ENCODE measurements around the gene ZBED4. TPM values are rescaled to one million over a fixed set of nuclear protein-coding genes. Genes with fewer than 3 reads are reported as not detected.
A peak's percentile ranks its signal among the peaks of the same experiment; 100 is the strongest.
"Not testable (repeated sequence)": the region's sequence is repeated elsewhere in the genome, so short reads cannot be mapped to it uniquely, and the experiment has no call there.

The ZBED4 gene
- 10 to 100 TPM; 18.4 to 20.7 TPM for total RNA-seq

- peak; percentile 85 to 87 for ATAC-seq
- Mint-ChIP-seq H3K9me3 (no peaks in the 10 kb centered on the region), H3K36me3 (peaks cover 5 to 6% of the 10 kb centered on the region in 2 donors), H3K27ac (peak within 1 kb of the TSS; percentile 86 to 98)
- DNase-seq (ENCODE audit: low spot score in 2 of 2): peak; percentile 100
Measured at GRCh38 chr22:49852898-49853894, at the start of gene ZBED4. ZBED4 (plus strand) TSS chr22:49853844; CDS start chr22:49883663, 29,819 bp downstream.

DNA sequence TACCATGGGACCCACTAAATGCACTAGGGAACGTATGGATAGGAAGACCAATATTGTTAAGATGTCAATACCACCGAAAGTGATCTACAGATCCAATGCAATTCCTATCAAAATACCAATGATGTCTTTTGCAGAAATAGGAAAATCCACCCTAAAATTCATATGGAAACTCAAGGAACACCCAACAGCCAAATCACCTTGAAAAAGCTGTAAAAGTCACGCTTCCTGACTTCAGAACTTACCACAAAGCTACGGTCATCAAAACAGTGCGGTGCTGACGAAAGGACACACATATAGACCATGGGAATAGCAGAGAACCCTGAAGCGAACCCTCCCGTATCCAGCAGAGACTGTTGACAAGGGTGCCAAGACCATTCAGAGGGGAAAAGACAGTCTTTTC, 46.5 kb upstream of the ZBED4 start:
- ATAC-seq: no peak
- peak overlapping the region in 1 of 2 donors; percentile 58 for H3K27ac Mint-ChIP-seq
- peaks cover 10 to 23% of the 10 kb centered on the region in 2 donors for H3K36me3 Mint-ChIP-seq
- DNase-seq (ENCODE audit: low spot score in 2 of 2): no peak
- no peaks in the 10 kb centered on the region for H3K9me3 Mint-ChIP-seq

DNA sequence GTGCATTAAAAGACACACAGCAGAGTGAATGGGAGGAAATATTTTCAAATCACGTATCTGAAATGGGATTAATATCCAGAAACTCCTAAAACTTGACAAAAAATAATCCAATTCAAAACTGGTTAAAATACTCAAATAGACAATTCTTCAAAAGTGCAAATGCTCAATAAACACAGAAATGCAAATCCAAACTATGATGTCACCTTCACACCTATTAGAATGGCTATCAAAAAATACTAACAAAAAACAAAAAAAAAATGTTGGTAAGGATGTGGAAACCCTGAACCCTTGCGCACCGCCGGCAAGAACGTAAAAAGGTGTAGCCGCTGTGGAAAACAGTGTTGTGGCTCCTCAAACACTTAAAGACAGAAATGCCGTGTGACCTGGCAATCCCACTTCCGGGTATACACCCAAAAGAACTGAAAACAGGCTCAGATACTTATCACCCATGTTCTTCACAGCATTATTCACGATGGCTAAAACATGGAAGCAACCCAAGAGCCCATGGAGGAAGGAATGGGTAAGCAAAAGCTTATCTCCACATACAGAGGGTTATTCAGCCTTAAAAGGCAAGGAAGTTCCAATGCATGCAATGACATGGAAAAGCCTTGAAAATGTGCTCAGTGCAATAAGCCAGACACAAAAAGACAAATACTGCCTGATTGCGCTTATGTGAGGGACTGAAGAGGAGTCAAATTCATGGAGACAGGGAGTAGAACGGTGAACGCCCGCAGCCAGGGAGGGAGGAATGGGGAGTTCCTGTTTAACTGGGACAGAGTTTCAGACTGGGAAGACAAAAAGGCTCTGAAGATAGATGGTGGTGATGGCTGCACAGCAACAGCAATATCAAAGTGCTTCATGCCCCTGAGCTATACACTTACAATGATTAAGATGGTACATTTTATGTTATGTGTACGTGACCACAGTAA, 45.6 kb upstream of the ZBED4 start:
- peak; percentile 46 to 88 for ATAC-seq
- no peak for DNase-seq (ENCODE audit: low spot score in 2 of 2)
- H3K9me3 Mint-ChIP-seq: no peaks in the 10 kb centered on the region
- H3K27ac Mint-ChIP-seq: peak overlapping the region; percentile 45 to 58
- H3K36me3 Mint-ChIP-seq: peaks cover 10 to 23% of the 10 kb centered on the region in 2 donors

- no peak for DNase-seq (ENCODE audit: low spot score in 2 of 2)
- no peak for ATAC-seq
- Mint-ChIP-seq H3K9me3 (no peaks in the 10 kb centered on the region), H3K27ac (no peak overlapping the region), H3K36me3 (peaks cover 10 to 23% of the 10 kb centered on the region in 2 donors)
Measured at GRCh38 chr22:49810363-49811019, 43.2 kb upstream of the ZBED4 start.

DNA sequence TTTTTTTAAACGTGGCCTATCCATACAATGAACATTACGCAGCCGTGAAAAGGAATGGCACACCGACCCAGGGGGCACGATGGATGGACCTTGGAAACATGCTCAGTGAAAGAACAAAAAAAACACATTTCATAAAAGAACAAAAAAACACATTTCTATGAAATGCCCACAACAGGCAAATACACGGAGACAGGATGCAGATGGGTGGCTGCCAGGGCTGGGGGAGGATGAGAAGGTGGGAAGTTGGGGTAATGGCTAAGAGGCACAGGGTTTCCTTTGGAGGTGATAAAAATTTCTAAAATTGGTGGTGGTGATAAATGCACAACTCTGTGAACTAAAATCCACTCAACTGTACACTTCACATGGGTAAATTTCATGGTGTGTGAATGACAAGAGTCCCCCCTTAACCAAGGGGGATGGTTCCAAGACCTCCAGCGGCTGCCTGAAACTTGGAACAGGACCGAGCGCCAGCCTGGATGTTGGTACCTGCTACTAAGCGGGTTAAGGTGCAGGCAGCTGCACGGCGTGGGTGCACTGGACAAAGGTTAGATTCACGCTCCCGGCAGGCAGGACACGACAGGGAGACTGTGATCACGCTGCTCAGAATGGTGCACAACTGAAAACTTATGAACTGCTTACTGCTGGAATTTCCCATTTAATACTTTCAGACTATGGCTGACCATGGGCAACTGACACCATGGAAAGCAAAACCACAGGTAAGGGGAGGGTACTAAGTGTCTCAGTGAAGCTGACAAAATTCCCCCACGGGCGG, 42.4 kb upstream of the ZBED4 start:
- H3K36me3 Mint-ChIP-seq: peaks cover 7 to 21% of the 10 kb centered on the region in 2 donors
- no peak for DNase-seq (ENCODE audit: low spot score in 2 of 2)
- no peak for ATAC-seq
- no peak overlapping the region for H3K27ac Mint-ChIP-seq
- H3K9me3 Mint-ChIP-seq: no peaks in the 10 kb centered on the region

DNA sequence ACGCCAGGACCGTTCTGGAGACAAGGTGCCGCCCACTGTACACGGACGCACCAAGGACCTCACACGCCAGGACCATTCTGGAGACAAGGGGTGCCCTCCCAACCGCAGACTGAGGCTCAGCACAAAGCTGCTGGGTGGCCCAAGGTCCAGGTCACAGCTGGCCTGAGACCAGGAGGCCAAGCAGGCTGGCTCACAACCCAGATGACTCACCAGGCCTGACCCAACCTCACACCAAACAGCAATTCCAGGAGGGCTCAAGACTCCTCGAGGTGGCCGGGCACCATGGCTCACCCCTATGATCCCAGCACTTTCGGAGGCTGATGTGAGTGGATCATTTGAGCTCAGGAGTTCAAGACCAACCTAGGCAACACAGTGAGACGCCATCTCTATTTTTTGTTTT, 40.8 kb upstream of the ZBED4 start:
- Mint-ChIP-seq H3K27ac (peak overlapping the region in 1 of 2 donors; percentile 44), H3K36me3 (peaks cover 0 to 26% of the 10 kb centered on the region in 2 donors), H3K9me3 (no peaks in the 10 kb centered on the region)
- ATAC-seq (no peak), DNase-seq (ENCODE audit: low spot score in 2 of 2) (no peak)

DNA sequence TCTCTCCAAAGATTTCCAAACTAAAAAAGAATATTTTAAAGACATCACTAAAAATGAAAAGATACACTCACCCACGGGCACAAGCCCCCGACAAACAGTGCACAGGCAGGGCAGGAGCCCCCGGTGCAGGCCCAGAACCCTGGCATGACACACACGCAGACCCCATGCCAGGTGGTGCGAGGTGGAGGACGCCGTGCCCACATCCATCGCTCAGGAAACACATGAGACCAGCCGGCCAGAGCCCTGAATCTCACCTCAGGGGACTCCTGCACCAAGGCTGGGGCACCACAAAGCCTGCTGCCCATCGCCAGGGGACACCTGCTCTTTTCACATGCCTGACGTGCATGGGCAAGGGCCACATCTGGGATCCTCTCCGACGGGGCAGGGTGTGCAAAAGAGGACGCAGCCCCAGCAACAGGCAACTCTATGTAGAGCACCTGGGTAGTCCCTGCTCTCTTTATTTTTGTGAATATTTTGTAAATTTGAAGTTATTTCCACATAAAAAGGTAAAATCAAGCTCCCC, 39.4 kb upstream of the ZBED4 start:
- Mint-ChIP-seq H3K9me3 (no peaks in the 10 kb centered on the region), H3K36me3 (peaks cover 0 to 30% of the 10 kb centered on the region in 2 donors), H3K27ac (peak overlapping the region in 1 of 2 donors; percentile 29)
- no peak for DNase-seq (ENCODE audit: low spot score in 2 of 2)
- ATAC-seq: no peak

GRCh38 chr22:49814856-49815255, 38.8 kb upstream of the ZBED4 start:
- H3K36me3 Mint-ChIP-seq: peaks cover 0 to 31% of the 10 kb centered on the region in 2 donors
- no peak for ATAC-seq
- DNase-seq (ENCODE audit: low spot score in 2 of 2): no peak
- no peaks in the 10 kb centered on the region for H3K9me3 Mint-ChIP-seq
- peak overlapping the region in 1 of 2 donors; percentile 29 for H3K27ac Mint-ChIP-seq

- Mint-ChIP-seq H3K27ac (peak overlapping the region; percentile 55 to 72), H3K9me3 (no peaks in the 10 kb centered on the region), H3K36me3 (peaks cover 0 to 37% of the 10 kb centered on the region in 2 donors)
- DNase-seq (ENCODE audit: low spot score in 2 of 2): peak in 1 of 2 donors; percentile 27
- peak; percentile 71 to 84 for ATAC-seq
Measured at GRCh38 chr22:49815641-49816091, 38.0 kb upstream of the ZBED4 start.

GRCh38 chr22:49817359-49817758, 36.3 kb upstream of the ZBED4 start:
- Mint-ChIP-seq H3K9me3 (no peaks in the 10 kb centered on the region), H3K36me3 (peaks cover 0 to 33% of the 10 kb centered on the region in 2 donors), H3K27ac (peak overlapping the region in 1 of 2 donors; percentile 94)
- ATAC-seq (no peak), DNase-seq (ENCODE audit: low spot score in 2 of 2) (no peak)

DNA sequence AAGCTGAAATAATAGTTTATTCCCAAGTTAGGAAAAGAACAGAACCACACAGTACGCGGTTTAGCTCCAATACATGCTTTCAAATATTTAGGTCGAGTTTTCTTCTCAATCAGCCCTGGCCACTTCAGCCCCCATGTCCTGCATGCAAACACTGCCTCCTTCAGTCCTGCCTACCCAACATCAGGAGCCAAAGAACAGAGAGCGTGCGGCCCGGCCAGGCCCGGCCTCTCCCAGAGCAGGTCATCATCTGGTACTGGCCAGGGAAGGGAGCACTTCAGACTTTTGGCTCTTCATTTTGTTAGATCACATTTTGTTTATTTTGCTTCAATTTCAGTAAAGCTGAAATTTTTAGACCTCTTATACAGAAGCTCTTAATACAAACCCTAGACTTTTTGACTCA, 32.7 kb upstream of the ZBED4 start:
- no peaks in the 10 kb centered on the region for H3K9me3 Mint-ChIP-seq
- ATAC-seq (no peak), DNase-seq (ENCODE audit: low spot score in 2 of 2) (no peak)
- peak overlapping the region in 1 of 2 donors; percentile 72 for H3K27ac Mint-ChIP-seq
- peaks cover 24 to 59% of the 10 kb centered on the region in 2 donors for H3K36me3 Mint-ChIP-seq

GRCh38 chr22:49821741-49822140, 31.9 kb upstream of the ZBED4 start:
- not testable (repeated sequence) for H3K27ac Mint-ChIP-seq; DNase-seq (ENCODE audit: low spot score in 2 of 2); ATAC-seq; H3K9me3 Mint-ChIP-seq
- H3K36me3 Mint-ChIP-seq: peaks cover 31 to 66% of the 10 kb centered on the region in 2 donors

GRCh38 chr22:49823289-49824045, 30.2 kb upstream of the ZBED4 start:
- H3K36me3 Mint-ChIP-seq: peaks cover 32 to 53% of the 10 kb centered on the region in 2 donors
- H3K9me3 Mint-ChIP-seq: no peaks in the 10 kb centered on the region
- no peak overlapping the region for H3K27ac Mint-ChIP-seq
- DNase-seq (ENCODE audit: low spot score in 2 of 2) (no peak), ATAC-seq (no peak)

- DNase-seq (ENCODE audit: low spot score in 2 of 2) (no peak), ATAC-seq (no peak)
- Mint-ChIP-seq H3K27ac (peak overlapping the region; percentile 50 to 94), H3K9me3 (no peaks in the 10 kb centered on the region), H3K36me3 (peaks cover 32 to 46% of the 10 kb centered on the region in 2 donors)
Measured at GRCh38 chr22:49824185-49824925, 29.3 kb upstream of the ZBED4 start.

Data from activated naive CD4-positive, alpha-beta T cell treated with anti-CD3 and anti-CD28 coated beads, Interleukin-2, amount 50 U/mL, for 72 hours (primary cell).